ENCODE measurements around the gene TTL. TPM values are rescaled to one million over a fixed set of nuclear protein-coding genes. Genes with fewer than 3 reads are reported as not detected.
A peak's percentile ranks its signal among the peaks of the same experiment; 100 is the strongest.

Gene TTL

GRCh38 chr2:112585873-112586464 lies 104.0 kb downstream of the TTL start:
- peaks cover 4% of the 10 kb centered on the region for H3K36me3 ChIP-seq (ENCODE audit: insufficient read depth, low read length)
- no peak overlapping the region for H3K4me2 ChIP-seq (ENCODE audit: low read length)
- H3K4me3 ChIP-seq (ENCODE audit: low read length) = no peak overlapping the region
- peaks cover 24% of the 10 kb centered on the region for H3K4me1 ChIP-seq (ENCODE audit: control insufficient read depth, insufficient read depth, low read length)
- H3K9me3 ChIP-seq (replicated peaks; ENCODE audit: low read length) = no peaks in the 10 kb centered on the region
- no peak overlapping the region for H3K9ac ChIP-seq (ENCODE audit: low read depth, low read length)
- H3K27me3 ChIP-seq (ENCODE audit: control insufficient read depth, insufficient read depth, low read length) = no peaks in the 10 kb centered on the region

GRCh38 chr2:112588611-112589045 lies 106.7 kb downstream of the TTL start:
- Histone ChIP-seq H3K36me3 (ENCODE audit: insufficient read depth, low read length) (peaks cover 4% of the 10 kb centered on the region), H3K4me2 (ENCODE audit: low read length) (peak overlapping the region; percentile 4), H3K9me3 (replicated peaks; ENCODE audit: low read length) (no peaks in the 10 kb centered on the region), H3K4me3 (ENCODE audit: low read length) (no peak overlapping the region), H3K27me3 (ENCODE audit: control insufficient read depth, insufficient read depth, low read length) (no peaks in the 10 kb centered on the region), H3K4me1 (ENCODE audit: control insufficient read depth, insufficient read depth, low read length) (peaks cover 17% of the 10 kb centered on the region), H3K9ac (ENCODE audit: low read depth, low read length) (no peak overlapping the region)

Small RNA genes within 50 kb of the gene (small RNA-seq; reads per million reads assigned to genes)
- not detected for gene RF00019
